Muscle layer of duodenum (tissue), 2 donors: ENCODE measurements around the gene BST1.

ENCODE experiments used
- H3K27ac ChIP-seq: one replicate; pipeline ENCODE4 v1.7.0; 2013; ENCODE audit warnings: mild to moderate bottlenecking, low read length
- H3K27me3 ChIP-seq: one replicate; pipeline ENCODE4 v1.7.0; 2013; ENCODE audit warnings: low read depth, mild to moderate bottlenecking, control low read depth, low read length
- H3K36me3 ChIP-seq, 2 donors: one replicate each; pipeline ENCODE4 v1.7.0; 2013; ENCODE audit warnings: low read length in 2 of 2, control low read depth in 1 of 2, mild to moderate bottlenecking in 1 of 2; ENCODE audit not compliant: insufficient read depth in 2 of 2, control insufficient read depth in 1 of 2
- H3K4me1 ChIP-seq, 2 donors: one replicate each; pipeline ENCODE4 v1.7.0; 2013; ENCODE audit warnings: low read length in 2 of 2, mild to moderate bottlenecking in 2 of 2, control low read depth in 1 of 2, moderate library complexity in 1 of 2; ENCODE audit not compliant: insufficient read depth in 2 of 2, control insufficient read depth in 1 of 2
- H3K4me3 ChIP-seq, 2 donors: one replicate each; pipeline ENCODE4 v1.7.0; 2013; ENCODE audit warnings: low read length in 2 of 2, low read depth in 1 of 2, mild to moderate bottlenecking in 1 of 2
- H3K9me3 ChIP-seq, 2 donors: one replicate each; pipeline ENCODE4 v1.7.0; 2013; ENCODE audit warnings: low read length in 2 of 2, control low read depth in 1 of 2, mild to moderate bottlenecking in 1 of 2; ENCODE audit not compliant: control insufficient read depth in 1 of 2
- donor health status: healthy.

The BST1 gene

DNA sequence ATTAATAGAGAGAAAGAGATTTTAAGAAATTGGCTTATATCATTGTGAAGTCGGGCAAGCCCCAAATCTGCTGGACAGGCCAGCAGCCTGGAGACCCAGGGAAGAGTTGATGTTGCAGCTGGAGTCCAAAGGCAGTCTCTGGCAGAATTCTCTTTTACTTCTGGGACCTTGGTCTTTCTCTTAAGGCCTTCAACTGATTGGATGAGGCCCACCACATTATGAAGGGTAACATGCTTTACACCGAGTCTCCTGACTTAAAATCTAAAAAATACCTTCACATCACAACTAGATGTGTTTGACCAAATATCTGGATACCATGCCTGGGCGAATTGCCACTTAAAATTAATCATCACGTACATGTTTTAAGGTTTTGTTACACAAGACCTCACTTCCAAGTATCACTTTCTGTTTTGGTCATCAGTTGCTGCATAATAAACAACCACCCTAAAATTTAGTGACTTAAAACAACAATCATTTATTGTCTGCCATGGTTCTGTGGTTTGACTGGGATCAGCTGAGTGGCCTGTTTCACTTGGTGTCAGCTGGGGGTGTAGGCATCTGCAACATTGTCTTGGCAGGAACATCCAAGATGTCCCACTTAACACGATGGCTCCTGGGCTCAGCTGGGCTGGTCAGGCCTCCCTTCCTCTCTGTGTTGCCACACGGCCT lies 78.7 kb downstream of the BST1 start:
- Histone ChIP-seq H3K27me3 (no peaks in the 10 kb centered on the region), H3K4me3 (no peak overlapping the region), H3K36me3 (no peaks in the 10 kb centered on the region), H3K9me3 (no peaks in the 10 kb centered on the region), H3K27ac (no peak overlapping the region), H3K4me1 (no peaks in the 10 kb centered on the region)
